T-helper 2 cell (primary cell): ENCODE results near the gene C16orf90.
"Not testable (repeated sequence)": the region's sequence is repeated elsewhere in the genome, so short reads cannot be mapped to it uniquely, and the experiment has no call there.

Experiments
- DNase-seq, 5 experiments: peaks; one replicate each; pipeline versions ENCODE4 v3.0.0 to v3.0.0-alpha.2; 2012 to 2022

The C16orf90 gene

GRCh38 chr16:3482659-3483241, 12.5 kb downstream of the C16orf90 start:
- DNase-seq = no peak

- DNase-seq = no peak
These were observed 13.3 kb downstream of the C16orf90 start for GRCh38 chr16:3481696-3482658.

GRCh38 chr16:3480901-3481695, 14.2 kb downstream of the C16orf90 start:
- no peak for DNase-seq

GRCh38 chr16:3479654-3480216, 15.6 kb downstream of the C16orf90 start:
- peak in 1 of 5 experiments; percentile 72 for DNase-seq

- DNase-seq = no peak
These were observed 16.9 kb downstream of the C16orf90 start for GRCh38 chr16:3478242-3478925.

GRCh38 chr16:3476409-3476808, 18.9 kb downstream of the C16orf90 start:
- DNase-seq = no peak

- DNase-seq = no peak
These were observed 19.5 kb downstream of the C16orf90 start for GRCh38 chr16:3475604-3476375.

GRCh38 chr16:3474870-3475269, 20.4 kb downstream of the C16orf90 start:
- not testable (repeated sequence) for DNase-seq

- no peak for DNase-seq
These were observed 21.0 kb downstream of the C16orf90 start for GRCh38 chr16:3474136-3474779.

- DNase-seq = not testable (repeated sequence)
These were observed 21.7 kb downstream of the C16orf90 start for GRCh38 chr16:3473596-3473943.

- DNase-seq = peak in 1 of 5 experiments; percentile 76
These were observed 22.3 kb downstream of the C16orf90 start for GRCh38 chr16:3472878-3473595.

GRCh38 chr16:3471518-3472176, 23.6 kb downstream of the C16orf90 start:
- no peak for DNase-seq

GRCh38 chr16:3470723-3471122, 24.6 kb downstream of the C16orf90 start:
- no peak for DNase-seq

- DNase-seq = no peak
These were observed 25.6 kb downstream of the C16orf90 start for GRCh38 chr16:3469736-3470135.

- DNase-seq = no peak
These were observed 26.8 kb downstream of the C16orf90 start for GRCh38 chr16:3468501-3468900.

- peak in 1 of 5 experiments; percentile 32 for DNase-seq
These were observed 27.4 kb downstream of the C16orf90 start for GRCh38 chr16:3467921-3468320.

GRCh38 chr16:3467182-3467581, 28.1 kb downstream of the C16orf90 start:
- no peak for DNase-seq

GRCh38 chr16:3465911-3466584, 29.2 kb downstream of the C16orf90 start:
- DNase-seq = no peak

- no peak for DNase-seq
These were observed 30.0 kb downstream of the C16orf90 start for GRCh38 chr16:3465301-3465700.
